Mammary epithelial cell (primary cell): Measurements from ENCODE around the gene GOLPH3L.
"Not testable (repeated sequence)": the region's sequence is repeated elsewhere in the genome, so short reads cannot be mapped to it uniquely, and the experiment has no call there.

Experiments
- EZH2 ChIP-seq: IDR thresholded peaks from 2 replicates; pipeline ENCODE4 v1.6.1; 2012; ENCODE audit warnings: low read length, inconsistent platforms, borderline replicate concordance
- TF ChIP-seq, protein P1 (sequence below), 2 donors: IDR thresholded peaks in 1 of 2; conservative IDR thresholded peaks in 1 of 2; 2 replicates each; pipeline ENCODE4 v1.5.1; 2011 to 2012; ENCODE audit warnings: inconsistent platforms in 2 of 2, low read length in 2 of 2, mild to moderate bottlenecking in 2 of 2, control low read depth in 1 of 2, low read depth in 1 of 2; ENCODE audit not compliant: insufficient read depth in 1 of 2; ENCODE audit errors: extremely low read depth in 1 of 2

DNA sequence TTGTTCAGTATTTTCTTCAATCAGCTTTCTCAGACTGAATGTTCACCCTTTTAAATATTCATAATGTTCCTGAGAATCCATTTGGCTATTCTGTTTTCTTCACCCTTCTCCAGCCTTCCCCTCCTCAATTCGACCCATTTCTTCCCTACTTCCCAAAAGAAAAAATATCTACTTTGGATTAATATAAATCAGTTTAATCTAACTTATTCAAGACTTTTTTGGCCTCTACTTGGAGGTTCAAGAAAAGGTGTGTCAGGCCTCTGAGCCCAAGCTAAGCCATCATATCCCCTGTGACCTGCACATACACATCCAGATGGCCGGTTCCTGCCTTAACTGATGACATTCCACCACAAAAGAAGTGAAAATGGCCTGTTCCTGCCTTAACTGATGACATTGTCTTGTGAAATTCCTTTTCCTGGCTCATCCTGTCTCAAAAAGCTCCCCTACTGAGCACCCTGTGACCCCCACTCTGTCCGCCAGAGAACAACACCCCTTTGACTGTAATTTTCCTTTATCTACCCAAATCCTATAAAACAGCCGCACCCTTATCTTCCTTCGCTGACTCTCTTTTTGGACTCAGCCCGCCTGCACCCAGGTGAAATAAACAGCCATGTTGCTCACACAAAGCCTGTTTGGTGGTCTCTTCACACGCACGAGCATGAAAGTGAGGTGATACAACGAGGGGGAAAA is 55.7 kb downstream of the GOLPH3L start:
- TF ChIP-seq, protein P1, sequence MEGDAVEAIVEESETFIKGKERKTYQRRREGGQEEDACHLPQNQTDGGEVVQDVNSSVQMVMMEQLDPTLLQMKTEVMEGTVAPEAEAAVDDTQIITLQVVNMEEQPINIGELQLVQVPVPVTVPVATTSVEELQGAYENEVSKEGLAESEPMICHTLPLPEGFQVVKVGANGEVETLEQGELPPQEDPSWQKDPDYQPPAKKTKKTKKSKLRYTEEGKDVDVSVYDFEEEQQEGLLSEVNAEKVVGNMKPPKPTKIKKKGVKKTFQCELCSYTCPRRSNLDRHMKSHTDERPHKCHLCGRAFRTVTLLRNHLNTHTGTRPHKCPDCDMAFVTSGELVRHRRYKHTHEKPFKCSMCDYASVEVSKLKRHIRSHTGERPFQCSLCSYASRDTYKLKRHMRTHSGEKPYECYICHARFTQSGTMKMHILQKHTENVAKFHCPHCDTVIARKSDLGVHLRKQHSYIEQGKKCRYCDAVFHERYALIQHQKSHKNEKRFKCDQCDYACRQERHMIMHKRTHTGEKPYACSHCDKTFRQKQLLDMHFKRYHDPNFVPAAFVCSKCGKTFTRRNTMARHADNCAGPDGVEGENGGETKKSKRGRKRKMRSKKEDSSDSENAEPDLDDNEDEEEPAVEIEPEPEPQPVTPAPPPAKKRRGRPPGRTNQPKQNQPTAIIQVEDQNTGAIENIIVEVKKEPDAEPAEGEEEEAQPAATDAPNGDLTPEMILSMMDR (conservative IDR thresholded peaks at IDR 0.05 in 1 of 2, IDR thresholded peaks at IDR 0.05 in 1 of 2; ENCODE audit: extremely low read depth in 1 of 2, insufficient read depth in 1 of 2, low read depth in 1 of 2, low read length in 2 of 2), result not testable (repeated sequence)
- TF ChIP-seq EZH2, result not testable (repeated sequence)
